Subcutaneous abdominal adipose tissue (tissue), 5 donors: ENCODE results near the gene CLCN6.

ENCODE experiments used
- H3K27ac ChIP-seq: one replicate; pipeline ENCODE4 v1.7.0; 2013; ENCODE audit warnings: low read depth, mild to moderate bottlenecking, inconsistent platforms, low read length, moderate library complexity
- H3K27me3 ChIP-seq, 5 donors: one replicate each; pipeline ENCODE4 v1.7.0; 2013; ENCODE audit warnings: low read length in 5 of 5, inconsistent platforms in 1 of 5; ENCODE audit not compliant: control insufficient read depth in 5 of 5, insufficient read depth in 4 of 5
- H3K36me3 ChIP-seq, 5 donors: one replicate each; pipeline ENCODE4 v1.7.0; 2013; ENCODE audit warnings: low read length in 5 of 5; ENCODE audit not compliant: control insufficient read depth in 5 of 5, insufficient read depth in 5 of 5
- H3K4me1 ChIP-seq, 5 donors: one replicate each; pipeline ENCODE4 v1.7.0; 2013; ENCODE audit warnings: low read length in 5 of 5, mild to moderate bottlenecking in 3 of 5, moderate library complexity in 1 of 5; ENCODE audit not compliant: control insufficient read depth in 5 of 5, insufficient read depth in 5 of 5
- H3K4me3 ChIP-seq, 5 donors: one replicate each; pipeline ENCODE4 v1.7.0; 2013; ENCODE audit warnings: low read length in 5 of 5, low read depth in 1 of 5
- H3K9ac ChIP-seq, 5 donors: one replicate each; pipeline ENCODE4 v1.7.0; 2013; ENCODE audit warnings: low read length in 5 of 5, mild to moderate bottlenecking in 4 of 5, moderate library complexity in 3 of 5
- H3K9me3 ChIP-seq, 5 donors: one replicate each; pipeline ENCODE4 v1.7.0; 2013; ENCODE audit warnings: low read length in 5 of 5; ENCODE audit not compliant: control insufficient read depth in 5 of 5
- donor health status: healthy.
- donor health status: healthy.
- donor health status: healthy.
- donor health status: healthy.
- donor health status: healthy.

The CLCN6 gene

GRCh38 chr1:11823366-11824137, 17.6 kb downstream of the CLCN6 start:
- Histone ChIP-seq H3K36me3 (peaks cover 13 to 92% (median 76%) of the 10 kb centered on the region in 5 donors), H3K9ac (no peak overlapping the region), H3K4me3 (no peak overlapping the region), H3K4me1 (peaks cover 0 to 3% (median 0%) of the 10 kb centered on the region in 5 donors), H3K9me3 (no peaks in the 10 kb centered on the region), H3K27me3 (no peaks in the 10 kb centered on the region), H3K27ac (no peak overlapping the region)

- no peaks in the 10 kb centered on the region for H3K9me3 ChIP-seq
- H3K9ac ChIP-seq, result no peak overlapping the region
- peaks cover 0 to 3% (median 0%) of the 10 kb centered on the region in 5 donors for H3K4me1 ChIP-seq
- H3K36me3 ChIP-seq, result peaks cover 11 to 92% (median 79%) of the 10 kb centered on the region in 5 donors
- H3K27me3 ChIP-seq, result no peaks in the 10 kb centered on the region
- no peak overlapping the region for H3K27ac ChIP-seq
- no peak overlapping the region for H3K4me3 ChIP-seq
These were observed 19.1 kb downstream of the CLCN6 start for GRCh38 chr1:11825131-11825530.

GRCh38 chr1:11826946-11827345, 21.0 kb downstream of the CLCN6 start:
- no peak overlapping the region for H3K9ac ChIP-seq
- no peaks in the 10 kb centered on the region for H3K9me3 ChIP-seq
- peaks cover 0 to 1% (median 0%) of the 10 kb centered on the region in 5 donors for H3K4me1 ChIP-seq
- H3K27me3 ChIP-seq, result no peaks in the 10 kb centered on the region
- H3K36me3 ChIP-seq, result peaks cover 5 to 92% (median 86%) of the 10 kb centered on the region in 5 donors
- H3K27ac ChIP-seq, result no peak overlapping the region
- H3K4me3 ChIP-seq, result no peak overlapping the region

- Histone ChIP-seq H3K27me3 (no peaks in the 10 kb centered on the region), H3K9me3 (no peaks in the 10 kb centered on the region), H3K27ac (no peak overlapping the region), H3K9ac (no peak overlapping the region), H3K4me1 (no peaks in the 10 kb centered on the region), H3K36me3 (peaks cover 3 to 93% (median 89%) of the 10 kb centered on the region in 5 donors), H3K4me3 (no peak overlapping the region)
These were observed 22.5 kb downstream of the CLCN6 start for GRCh38 chr1:11828511-11828910.

- peaks cover 0 to 95% (median 90%) of the 10 kb centered on the region in 5 donors for H3K36me3 ChIP-seq
- H3K27me3 ChIP-seq, result no peaks in the 10 kb centered on the region
- no peak overlapping the region for H3K27ac ChIP-seq
- no peaks in the 10 kb centered on the region for H3K4me1 ChIP-seq
- no peaks in the 10 kb centered on the region for H3K9me3 ChIP-seq
- no peak overlapping the region for H3K4me3 ChIP-seq
- no peak overlapping the region for H3K9ac ChIP-seq
These were observed 26.1 kb downstream of the CLCN6 start for GRCh38 chr1:11831945-11832725.

- H3K27ac ChIP-seq, result no peak overlapping the region
- H3K27me3 ChIP-seq, result no peaks in the 10 kb centered on the region
- H3K36me3 ChIP-seq, result peaks cover 0 to 95% (median 90%) of the 10 kb centered on the region in 5 donors
- H3K4me3 ChIP-seq, result no peak overlapping the region
- H3K9me3 ChIP-seq, result no peaks in the 10 kb centered on the region
- no peaks in the 10 kb centered on the region for H3K4me1 ChIP-seq
- no peak overlapping the region for H3K9ac ChIP-seq
These were observed 27.5 kb downstream of the CLCN6 start for GRCh38 chr1:11833497-11833896.

GRCh38 chr1:11833900-11834299, 27.9 kb downstream of the CLCN6 start:
- H3K4me3 ChIP-seq, result no peak overlapping the region
- no peaks in the 10 kb centered on the region for H3K4me1 ChIP-seq
- H3K27ac ChIP-seq, result no peak overlapping the region
- no peaks in the 10 kb centered on the region for H3K9me3 ChIP-seq
- no peaks in the 10 kb centered on the region for H3K27me3 ChIP-seq
- peak overlapping the region in 1 of 5 donors; percentile 17 for H3K9ac ChIP-seq
- peaks cover 0 to 92% (median 90%) of the 10 kb centered on the region in 5 donors for H3K36me3 ChIP-seq

- H3K4me1 ChIP-seq, result no peaks in the 10 kb centered on the region
- peaks cover 0 to 93% (median 90%) of the 10 kb centered on the region in 5 donors for H3K36me3 ChIP-seq
- H3K27me3 ChIP-seq, result no peaks in the 10 kb centered on the region
- no peaks in the 10 kb centered on the region for H3K9me3 ChIP-seq
- H3K27ac ChIP-seq, result no peak overlapping the region
- no peak overlapping the region for H3K9ac ChIP-seq
- H3K4me3 ChIP-seq, result no peak overlapping the region
These were observed 29.6 kb downstream of the CLCN6 start for GRCh38 chr1:11835441-11836225.

- Histone ChIP-seq H3K27ac (no peak overlapping the region), H3K36me3 (peaks cover 7 to 97% (median 96%) of the 10 kb centered on the region in 5 donors), H3K27me3 (no peaks in the 10 kb centered on the region), H3K4me1 (peaks cover 0 to 4% (median 0%) of the 10 kb centered on the region in 5 donors), H3K9ac (no peak overlapping the region), H3K4me3 (no peak overlapping the region), H3K9me3 (no peaks in the 10 kb centered on the region)
These were observed 31.2 kb downstream of the CLCN6 start for GRCh38 chr1:11836955-11837766.
